DMS114 treated with DMSO at 0.1 percent for 48 hours (cell line): ENCODE measurements around the gene RSRC1.
"Not testable (repeated sequence)": the region's sequence is repeated elsewhere in the genome, so short reads cannot be mapped to it uniquely, and the experiment has no call there.

ENCODE experiments used
- DNase-seq: peaks from one replicate; lab custom pipeline; 2025; ENCODE audit not compliant: unreplicated experiment; lab: John Stamatoyannopoulos, UW

Gene RSRC1

GRCh38 chr3:158100681-158101080, 9.2 kb upstream of the RSRC1 start:
- DNase-seq: no peak

DNA sequence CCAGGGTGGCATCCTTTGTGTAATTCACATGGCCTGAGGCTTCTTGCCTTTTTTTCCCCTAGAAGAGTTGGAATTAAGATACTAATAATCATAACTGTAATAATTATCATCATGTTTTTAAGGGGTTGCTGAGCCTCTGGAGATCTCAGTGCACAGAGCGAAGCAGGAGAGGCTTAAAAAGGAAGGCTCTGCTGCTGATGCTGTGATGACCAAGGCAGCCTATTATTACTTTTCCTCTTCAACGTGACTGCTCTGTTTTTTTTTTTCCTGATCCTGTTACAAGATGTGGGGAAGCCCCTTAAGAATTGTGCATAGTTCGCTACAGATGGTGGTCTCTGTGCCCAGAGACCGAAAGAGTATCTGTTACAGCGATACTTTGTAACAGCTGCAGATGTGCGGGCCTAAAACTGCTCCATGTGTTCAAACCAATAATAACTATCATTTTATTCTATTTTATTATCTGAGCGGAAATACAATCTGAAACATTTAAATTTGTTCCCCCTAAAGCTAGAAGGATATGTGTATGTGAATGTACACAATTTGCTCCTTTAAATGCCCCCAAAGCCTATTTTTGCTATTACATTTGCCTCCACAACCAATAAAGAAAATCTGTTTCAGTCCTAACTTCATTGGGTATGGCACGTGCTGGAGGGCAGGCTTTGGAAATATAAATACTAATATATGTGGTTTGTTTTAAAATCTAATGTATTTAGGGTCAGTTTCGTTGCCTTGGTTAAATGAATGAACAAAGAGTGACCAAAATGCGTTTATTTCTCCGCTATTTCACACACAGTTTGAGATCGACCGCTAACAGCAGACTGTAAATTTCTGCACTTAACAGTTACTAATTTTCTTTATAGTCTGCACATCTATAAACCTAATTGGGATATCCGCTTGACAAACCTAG, 8.3 kb upstream of the RSRC1 start:
- no peak for DNase-seq

- DNase-seq: no peak
Measured at GRCh38 chr3:158102242-158103080, 7.4 kb upstream of the RSRC1 start.

- DNase-seq: no peak
Measured at GRCh38 chr3:158103081-158103886, 6.6 kb upstream of the RSRC1 start.

- DNase-seq: no peak
Measured at GRCh38 chr3:158103887-158104327, 6.0 kb upstream of the RSRC1 start.

GRCh38 chr3:158104431-158104921, 5.4 kb upstream of the RSRC1 start:
- DNase-seq: no peak

GRCh38 chr3:158105119-158105709, 4.7 kb upstream of the RSRC1 start:
- no peak for DNase-seq

DNA sequence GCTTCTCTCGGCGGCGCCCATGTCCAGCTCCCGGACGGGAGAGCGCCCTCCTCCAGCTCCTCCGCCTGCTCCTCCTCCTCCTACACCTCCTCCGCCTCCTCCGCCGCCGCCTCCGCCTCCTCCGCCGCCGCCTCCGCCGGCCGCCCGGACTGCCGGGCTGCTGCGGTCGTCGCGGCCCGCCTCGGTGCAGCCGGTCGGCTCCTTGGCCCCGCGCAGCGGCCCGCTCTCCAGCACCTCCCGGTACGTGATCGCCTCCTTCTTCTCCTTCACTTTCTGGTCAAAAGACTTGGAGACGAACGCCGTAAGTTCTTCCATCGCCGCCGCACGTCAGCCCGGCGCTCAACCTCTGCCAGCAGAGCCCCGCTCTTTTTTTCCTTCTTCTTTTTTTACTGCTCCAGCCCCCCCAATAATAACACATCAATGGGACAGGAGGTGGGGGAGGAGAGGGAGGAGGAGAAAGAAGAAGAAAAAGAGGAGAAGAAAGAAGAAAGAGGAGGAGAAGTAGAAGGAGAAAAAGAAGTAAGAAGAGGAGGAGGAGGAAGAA, 4.1 kb upstream of the RSRC1 start:
- no peak for DNase-seq

GRCh38 chr3:158106766-158107471, 3.0 kb upstream of the RSRC1 start:
- DNase-seq: peak; percentile 55

DNA sequence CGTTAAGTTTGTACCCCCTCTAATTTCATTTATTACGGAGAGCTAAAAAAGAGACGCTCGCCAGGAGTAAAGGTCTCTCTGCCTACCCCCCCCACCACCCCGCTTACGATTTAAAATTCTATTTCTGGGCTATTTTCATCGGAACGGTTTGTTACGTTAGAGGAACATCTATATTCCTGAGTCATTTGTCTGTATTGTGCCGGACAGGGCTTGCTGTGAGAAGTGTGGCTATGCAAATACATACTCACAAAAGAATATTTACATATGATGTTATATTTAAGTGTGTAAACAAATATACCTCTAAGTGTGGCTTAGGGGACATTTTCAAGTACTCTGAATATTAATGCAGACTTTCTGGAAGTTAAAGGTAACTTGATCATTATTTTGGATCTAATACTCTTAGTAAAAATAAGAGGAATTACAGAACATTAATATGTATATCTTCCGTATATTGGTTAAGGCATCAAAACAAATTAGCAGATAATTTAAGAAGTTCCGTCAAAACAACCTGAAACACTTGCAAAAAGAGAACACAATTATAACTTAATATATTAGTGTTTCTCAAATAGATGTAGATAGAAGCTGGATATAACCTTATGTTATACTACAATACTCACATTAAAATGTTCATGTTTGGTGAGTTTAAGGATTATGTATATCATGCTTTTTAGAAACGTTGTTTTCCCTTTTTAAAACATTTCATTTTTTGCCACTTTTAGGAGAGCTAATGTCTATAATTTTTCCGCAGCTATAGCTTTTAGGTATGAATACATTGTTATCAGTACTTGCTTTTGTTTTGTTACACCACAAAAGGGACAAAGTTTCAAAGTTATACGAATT, 2.1 kb upstream of the RSRC1 start:
- peak; percentile 28 for DNase-seq

GRCh38 chr3:158108445-158108985, 1.4 kb upstream of the RSRC1 start:
- no peak for DNase-seq

GRCh38 chr3:158109295-158109803, 540 bp upstream of the RSRC1 start:
- peak; percentile 49 for DNase-seq

- DNase-seq: no peak
Measured at GRCh38 chr3:158110658-158111018, 749 bp downstream of the RSRC1 start.

GRCh38 chr3:158111861-158112260, 2.0 kb downstream of the RSRC1 start:
- no peak for DNase-seq

DNA sequence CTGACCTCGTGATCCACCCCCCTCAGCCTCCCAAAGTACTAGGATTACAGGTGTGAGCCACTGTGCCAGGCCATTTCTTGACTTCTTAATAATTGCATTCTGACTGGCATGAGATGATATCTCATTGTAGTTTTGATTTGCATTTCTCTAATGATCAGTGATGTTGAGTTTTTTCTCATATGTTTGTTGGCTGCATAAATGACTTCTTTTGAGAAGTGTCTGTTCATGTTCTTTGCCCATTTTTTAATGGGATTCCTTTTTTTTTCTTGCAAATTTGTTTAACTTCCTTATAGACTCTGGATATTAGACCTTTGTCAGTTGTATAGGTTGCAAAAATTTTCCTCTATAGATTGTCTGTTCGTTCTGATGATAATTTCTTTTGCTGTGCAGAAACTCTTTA, 3.7 kb downstream of the RSRC1 start:
- DNase-seq: not testable (repeated sequence)

GRCh38 chr3:158120330-158120729, 10.4 kb downstream of the RSRC1 start:
- DNase-seq: no peak

GRCh38 chr3:158121295-158121694, 11.4 kb downstream of the RSRC1 start:
- DNase-seq: no peak

DNA sequence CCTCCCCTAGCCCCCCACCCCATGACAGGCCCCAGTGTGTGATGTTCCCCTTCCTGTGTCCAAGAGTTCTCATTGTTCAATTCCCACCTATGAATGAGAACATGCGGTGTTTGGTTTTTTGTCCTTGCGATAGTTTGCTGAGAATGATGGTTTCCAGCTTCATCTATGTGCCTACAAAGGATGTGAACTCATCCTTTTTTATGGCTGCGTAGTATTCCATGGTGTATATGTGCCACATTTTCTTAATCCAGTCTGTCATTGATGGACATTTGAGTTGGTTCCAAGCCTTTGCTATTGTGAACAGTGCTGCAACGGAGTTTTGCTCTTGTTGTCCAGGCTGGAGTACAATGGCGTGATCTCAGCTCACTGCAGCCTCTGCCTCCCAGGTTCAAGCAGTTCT, 12.8 kb downstream of the RSRC1 start:
- not testable (repeated sequence) for DNase-seq
